GM18505 (cell line): ENCODE data around the gene DKK3.
"Not testable (repeated sequence)": the region's sequence is repeated elsewhere in the genome, so short reads cannot be mapped to it uniquely, and the experiment has no call there.

ENCODE experiments used
- ATAC-seq: cut with Tn5 transposase; IDR thresholded peaks from one replicate; pipeline ENCODE4 v1.9.1; 2021; ENCODE audit not compliant: unreplicated experiment
- POLR2A ChIP-seq: IDR thresholded peaks from 4 replicates; pipeline ENCODE4 v1.6.1; 2011; ENCODE audit warnings: borderline replicate concordance; ENCODE audit not compliant: insufficient read depth, insufficient read length; ENCODE audit errors: extremely low read depth

DKK3 gene

GRCh38 chr11:12043959-12044791 lies 35.7 kb upstream of the DKK3 start:
- no peak for TF ChIP-seq POLR2A
- ATAC-seq = no peak

- no peak for ATAC-seq
- TF ChIP-seq POLR2A = no peak
Observed at GRCh38 chr11:12043221-12043620, 34.8 kb upstream of the DKK3 start.

- no peak for TF ChIP-seq POLR2A
- no peak for ATAC-seq
Observed at GRCh38 chr11:12042215-12042676, 33.8 kb upstream of the DKK3 start.

- not testable (repeated sequence) for ATAC-seq
Observed at GRCh38 chr11:12040719-12041118, 32.3 kb upstream of the DKK3 start.

GRCh38 chr11:12032968-12033367 lies 24.5 kb upstream of the DKK3 start:
- no peak for TF ChIP-seq POLR2A
- ATAC-seq = no peak

DNA sequence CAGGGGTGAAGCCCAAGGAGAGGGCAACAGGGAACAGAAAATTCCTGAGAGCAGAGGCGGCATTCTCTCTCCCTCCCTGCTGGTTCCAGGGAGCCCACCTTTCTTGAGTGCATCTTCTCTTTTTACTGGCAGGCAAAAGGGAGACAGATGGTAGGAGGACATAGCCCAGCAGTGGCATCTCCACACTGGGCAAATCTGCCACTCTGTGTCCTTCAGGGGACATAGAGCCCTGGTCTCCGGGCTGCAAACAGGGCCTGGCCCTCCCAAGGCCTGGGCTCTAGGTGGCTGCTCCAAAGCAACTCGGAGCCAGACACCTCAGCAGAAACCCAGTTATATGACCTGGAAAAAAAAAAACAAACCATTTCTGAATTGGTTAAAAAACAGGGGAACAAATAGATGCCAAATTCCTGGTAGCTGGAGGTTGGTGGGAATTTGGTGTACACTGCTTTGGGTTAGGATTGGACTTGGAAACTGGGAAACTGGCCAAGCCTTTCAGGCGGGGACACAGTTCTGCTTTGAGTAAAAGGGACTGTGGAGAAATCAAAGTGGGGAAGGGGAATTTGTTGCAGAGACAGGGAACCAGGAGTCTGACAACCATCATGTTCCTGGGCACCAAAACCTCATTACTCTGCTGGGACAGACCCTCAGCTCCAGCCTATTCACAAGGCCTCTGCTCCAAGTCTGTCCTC lies 23.6 kb upstream of the DKK3 start:
- no peak for ATAC-seq

GRCh38 chr11:12029738-12030363 lies 21.4 kb upstream of the DKK3 start:
- TF ChIP-seq POLR2A = no peak
- ATAC-seq = no peak

More for the DNA sequence above, 23.6 kb upstream of the DKK3 start:
- TF ChIP-seq POLR2A = no peak

DNA sequence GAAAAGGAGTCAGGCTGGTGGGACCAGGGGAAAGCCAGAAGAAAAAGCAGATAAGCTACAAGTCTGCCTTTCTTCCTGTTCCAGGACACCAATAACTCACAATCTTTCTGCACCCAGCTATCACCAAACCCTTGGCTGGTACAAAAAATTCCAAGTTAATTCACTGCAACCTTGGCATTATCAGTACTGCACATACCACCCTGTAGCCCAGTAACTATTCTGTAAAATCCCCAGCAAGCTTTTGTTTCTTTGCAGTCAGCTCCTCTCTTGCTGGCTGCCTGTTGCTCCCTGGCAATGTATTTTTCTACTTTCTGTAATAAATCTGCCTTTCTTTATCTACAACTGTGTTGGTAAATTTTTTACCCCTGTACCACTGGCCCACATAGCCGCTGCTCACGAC lies 20.7 kb upstream of the DKK3 start:
- ATAC-seq = no peak
- TF ChIP-seq POLR2A = no peak

- no peak for ATAC-seq
- TF ChIP-seq POLR2A = no peak
Observed at GRCh38 chr11:12028303-12028702, 19.9 kb upstream of the DKK3 start.

DNA sequence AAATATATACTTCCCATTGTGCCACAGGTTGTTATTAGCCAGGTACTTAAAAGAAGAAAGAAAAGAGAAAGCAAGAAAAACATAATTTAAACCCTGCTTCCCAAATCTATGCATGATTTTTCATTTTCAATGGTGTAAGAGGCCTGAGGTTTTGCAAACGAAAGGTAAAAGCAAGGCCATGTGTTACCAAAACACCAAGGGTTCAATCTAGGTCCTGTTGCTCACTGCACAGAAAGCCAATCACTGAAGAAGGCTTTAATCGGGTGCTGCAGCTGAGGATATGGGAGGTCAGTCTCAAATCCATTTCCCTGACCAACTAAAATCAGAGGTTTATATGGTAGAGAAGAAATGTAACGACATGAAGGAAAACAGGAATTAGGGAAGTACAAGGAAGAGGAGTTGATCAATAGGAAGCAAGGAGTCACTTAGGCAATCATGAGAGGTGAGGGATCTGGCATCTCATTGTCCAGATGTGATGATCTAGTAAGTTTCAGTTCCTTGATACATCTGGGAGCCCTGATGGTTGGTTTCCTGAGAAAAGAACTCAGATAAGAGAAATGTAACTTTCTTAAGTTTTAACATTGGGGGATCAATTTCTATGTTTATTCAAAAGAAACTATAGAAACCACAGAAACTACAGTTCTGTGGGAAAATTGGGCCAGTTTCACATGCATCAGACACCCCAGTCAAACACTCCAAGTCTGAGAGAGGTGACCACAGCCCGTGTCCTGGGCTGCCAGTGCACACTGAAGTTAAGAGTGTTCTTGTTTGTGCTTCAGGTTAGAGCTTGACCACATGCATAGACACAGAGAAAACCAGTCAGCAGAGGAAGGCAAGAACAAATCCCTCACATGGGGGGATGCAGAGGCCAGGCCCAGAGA lies 18.1 kb upstream of the DKK3 start:
- no peak for TF ChIP-seq POLR2A
- no peak for ATAC-seq

DNA sequence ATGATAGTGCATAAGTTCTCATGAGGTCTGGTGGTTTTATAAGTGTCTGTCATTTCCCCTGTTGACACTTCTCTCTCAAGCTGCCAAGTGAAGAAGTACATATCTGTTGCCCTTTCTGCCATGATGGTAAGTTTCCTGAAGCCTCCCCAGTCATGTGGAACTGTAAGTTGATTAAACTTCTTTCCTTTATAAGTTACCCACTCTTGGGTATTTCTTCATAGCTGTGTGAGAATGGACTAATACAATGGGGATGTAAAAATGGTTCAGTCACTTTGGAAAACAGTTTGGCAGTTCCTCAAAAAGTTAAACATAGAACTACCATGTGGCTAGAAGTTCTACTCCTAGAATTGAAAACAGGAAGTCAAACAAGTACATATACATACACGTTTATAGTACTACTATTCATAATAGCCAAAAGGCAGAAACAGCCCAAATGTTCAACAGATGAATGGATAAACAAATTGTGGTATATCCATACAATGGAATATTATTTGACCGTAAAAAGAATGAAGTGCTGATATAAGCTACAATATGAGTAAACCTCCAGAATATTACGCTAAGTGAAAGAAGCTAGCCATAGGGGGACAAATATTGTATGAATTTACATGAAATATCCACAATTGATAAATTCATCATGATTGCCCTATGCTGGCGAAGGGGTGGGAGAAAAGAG lies 16.0 kb upstream of the DKK3 start:
- ATAC-seq = no peak
- no peak for TF ChIP-seq POLR2A

DNA sequence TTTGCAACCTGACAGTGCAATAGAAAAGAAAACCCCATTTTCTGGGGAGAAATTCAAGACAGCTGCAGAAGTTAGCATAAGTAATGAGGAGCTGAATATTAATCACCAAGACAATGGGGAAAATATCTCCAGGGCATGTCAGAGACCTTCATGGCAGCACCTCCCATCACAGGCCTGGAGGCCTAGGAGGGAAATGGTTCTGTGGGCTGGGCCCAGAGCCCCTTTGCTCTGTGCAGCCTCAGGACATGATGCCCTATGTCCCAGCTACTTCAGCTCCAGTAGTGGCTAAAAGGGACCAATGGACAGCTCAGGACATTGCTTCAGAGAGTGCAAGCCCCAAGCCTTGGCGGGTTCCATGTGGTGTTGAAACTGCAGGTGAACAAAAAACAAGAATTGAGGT lies 14.6 kb upstream of the DKK3 start:
- no peak for ATAC-seq
- TF ChIP-seq POLR2A = no peak
